Daoy (cell line): ENCODE measurements around the gene TRMT61A. TPM values are rescaled to one million over a fixed set of nuclear protein-coding genes. Genes with fewer than 3 reads are reported as not detected.
A peak's percentile ranks its signal among the peaks of the same experiment; 100 is the strongest.

Experiments used
- DNase-seq: peaks from one replicate; pipeline ENCODE4 v3.0.0-alpha.2; 2015; ENCODE audit warnings: low read depth
- total RNA-seq: library from RNA; depleted of rRNA; stranded (reverse); fragments of >200 nt; shearing (Covaris generic); gene quantifications from 2 replicates; pipeline ENCODE4 v1.2.3, GENCODE V29; 2014

The TRMT61A gene
- total RNA-seq, 1 experiment from 2014 or later = 36.8 TPM

DNA sequence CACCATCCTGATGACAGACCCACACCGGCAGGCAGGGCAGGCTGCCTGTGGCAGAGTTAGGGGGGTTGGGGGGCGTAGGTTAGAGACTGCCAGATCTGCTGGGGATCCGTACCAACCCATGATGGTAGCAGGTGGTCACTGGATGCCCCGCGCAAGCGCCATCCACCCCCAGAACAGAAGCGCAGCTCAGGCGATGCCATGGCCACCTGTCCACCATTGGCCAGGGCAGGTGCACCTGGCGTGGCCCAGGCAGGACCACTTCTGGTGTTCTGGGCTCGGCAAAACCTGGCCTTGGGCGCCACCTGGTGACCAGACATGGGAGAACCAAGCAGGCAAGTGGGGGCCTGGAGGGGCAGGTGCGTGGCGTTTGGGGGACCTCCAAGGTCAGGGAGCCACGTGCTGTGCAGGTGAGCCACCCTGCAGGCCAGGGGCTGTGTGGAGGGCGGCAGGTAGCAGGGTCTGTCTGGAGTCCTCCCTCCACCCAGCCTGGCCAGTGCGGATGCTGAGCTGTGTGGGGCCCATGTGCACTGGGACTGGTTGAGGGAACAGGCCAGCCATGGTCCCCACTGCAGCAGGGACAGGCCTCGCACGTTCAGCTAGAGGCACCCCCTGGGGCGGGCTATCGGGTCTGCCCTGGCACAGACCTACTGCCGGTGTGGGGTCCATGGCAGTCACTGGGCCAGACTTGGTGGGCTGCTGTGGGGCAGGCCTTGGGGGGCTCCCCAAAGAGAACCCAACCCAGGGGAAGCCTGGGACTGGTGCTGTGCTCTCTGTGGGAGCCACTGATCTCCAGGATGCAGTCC, 17.9 kb downstream of the TRMT61A start:
- peak; percentile 74 for DNase-seq

DNA sequence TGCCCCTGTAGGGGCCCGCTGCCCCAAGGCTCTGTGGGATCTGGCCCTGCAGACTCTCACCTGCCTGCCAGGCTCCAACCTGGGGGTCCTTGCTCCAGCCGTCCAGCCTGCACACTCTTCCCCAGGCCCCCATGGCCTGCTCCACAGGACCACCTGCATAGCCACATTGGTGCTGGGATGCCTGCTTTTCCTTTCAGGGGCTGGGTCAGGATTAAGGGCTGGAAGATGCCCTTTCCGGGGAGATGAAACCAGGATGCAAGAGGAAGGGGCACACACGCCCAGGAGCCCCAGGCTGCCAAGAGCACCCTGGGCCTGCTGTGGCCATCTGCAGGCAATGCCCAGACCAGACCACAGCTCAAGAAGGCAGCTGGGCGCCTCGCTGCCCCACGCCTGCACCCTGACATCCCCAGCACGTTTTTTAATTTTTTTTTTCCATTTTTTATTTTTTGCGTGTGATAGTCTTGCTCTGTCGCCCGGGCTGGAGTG, 18.5 kb downstream of the TRMT61A start:
- no peak for DNase-seq

DNA sequence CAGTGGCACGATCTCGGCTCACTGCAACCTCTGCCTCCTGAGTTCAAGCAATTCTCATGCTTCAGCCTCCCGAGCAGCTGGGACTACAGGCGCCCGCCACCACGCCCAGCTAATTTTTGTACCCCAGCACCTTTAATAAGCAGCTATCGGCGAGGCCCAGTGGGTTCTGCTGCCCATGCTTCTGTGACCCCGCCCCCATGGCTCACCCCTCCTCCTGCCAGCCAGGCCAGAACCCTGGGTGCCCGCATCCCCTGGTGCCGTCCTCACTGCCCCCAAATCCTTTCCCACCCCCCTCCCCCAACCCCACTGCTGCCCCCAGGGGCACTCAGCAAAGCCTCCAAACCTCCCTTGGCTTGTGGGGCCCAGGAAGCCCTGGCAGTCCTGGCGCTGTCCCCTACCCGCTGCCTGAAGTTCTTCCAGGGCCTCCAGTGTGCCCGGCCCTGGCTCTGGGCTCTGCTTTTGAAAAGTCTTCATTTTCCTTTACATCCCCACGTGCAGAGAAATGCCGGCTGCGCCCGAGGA, 19.0 kb downstream of the TRMT61A start:
- DNase-seq = no peak

DNA sequence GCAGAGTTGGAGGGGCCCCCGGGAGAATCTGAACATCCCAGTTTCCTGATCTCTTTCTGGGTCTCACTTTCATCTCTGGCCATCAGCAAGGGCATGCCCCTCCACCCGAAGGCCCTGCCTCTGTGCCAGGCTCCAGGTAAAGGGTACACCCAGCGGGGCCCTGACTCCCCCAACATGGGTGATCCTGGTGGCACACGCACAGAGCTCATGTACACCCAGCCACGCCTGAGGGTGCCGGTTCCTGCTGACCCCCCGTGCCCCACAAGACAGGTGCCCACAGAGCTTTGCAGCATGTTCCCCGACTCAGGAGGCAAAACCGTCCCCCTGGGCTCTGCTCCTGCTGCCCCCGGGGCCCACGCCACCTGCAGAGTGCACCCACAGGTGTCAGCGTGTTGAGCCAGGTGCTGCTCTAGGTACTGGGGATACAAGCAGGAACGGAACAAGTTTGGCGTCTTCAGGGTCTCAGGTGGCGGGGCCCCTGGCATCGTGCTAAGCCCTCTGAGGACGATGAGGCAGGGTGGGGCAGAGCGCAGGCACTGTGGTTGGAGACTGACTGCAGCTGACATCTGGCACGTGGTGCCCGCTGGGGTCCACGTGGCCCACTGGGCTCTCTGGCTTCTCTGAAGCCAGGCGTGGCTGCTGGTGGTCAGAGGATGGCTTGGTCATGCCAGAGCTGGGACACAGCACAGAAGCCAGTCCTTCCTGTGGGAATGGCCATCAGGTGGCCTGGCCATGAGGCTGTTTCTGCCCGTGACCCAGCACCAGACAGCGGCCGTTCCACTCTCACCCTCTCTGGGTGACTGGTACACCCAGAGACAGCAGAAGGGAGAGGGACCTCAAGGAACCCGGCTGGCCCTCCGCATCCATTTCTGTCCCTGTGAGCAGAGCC, 19.7 kb downstream of the TRMT61A start:
- DNase-seq = no peak

DNA sequence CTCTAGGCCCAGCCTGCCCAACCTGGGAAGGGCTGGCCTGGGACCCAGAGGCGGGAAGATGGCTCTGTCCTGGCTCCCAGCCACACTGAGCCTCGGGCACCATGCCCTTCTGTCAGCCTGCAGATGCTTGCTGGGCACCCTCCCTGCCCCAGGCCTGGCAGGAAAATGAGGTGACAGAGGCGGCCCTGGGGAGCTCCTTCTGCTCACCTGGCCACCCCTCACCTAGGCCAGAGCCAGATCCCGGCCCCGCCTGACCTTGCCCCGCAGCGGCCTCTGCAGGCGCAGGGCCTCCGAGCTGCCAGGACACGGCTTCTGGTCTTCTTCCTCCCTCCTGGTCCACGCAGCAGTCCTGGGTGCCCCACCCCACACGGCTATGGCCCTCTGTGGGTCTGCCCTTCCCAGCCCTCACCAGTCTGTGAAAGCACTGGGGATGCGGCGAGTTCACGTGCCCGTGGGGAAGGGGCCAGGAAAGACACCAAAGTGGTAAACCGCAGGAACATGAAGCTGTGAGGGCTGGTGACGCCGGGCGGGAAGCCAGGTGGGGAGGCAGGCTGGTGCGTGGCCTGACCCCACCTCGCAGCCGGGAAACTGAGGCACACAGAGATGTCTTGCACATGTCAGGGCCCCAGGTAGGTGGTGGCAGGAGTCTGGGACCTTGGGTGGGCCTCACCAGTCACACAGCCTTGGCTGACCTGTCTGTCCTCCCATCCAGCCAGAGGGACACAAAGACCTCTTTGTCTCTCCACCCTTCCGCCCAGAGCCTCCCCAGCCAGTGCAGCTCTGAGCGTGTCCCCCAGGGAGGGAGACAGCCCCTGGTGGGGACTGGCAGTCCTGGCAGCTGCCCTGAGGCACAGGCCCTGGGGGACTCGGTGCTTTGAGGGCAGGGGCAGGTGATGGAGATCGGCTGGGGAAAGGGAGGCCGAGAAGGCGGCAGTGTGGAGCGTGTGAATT, 20.6 kb downstream of the TRMT61A start:
- peak; percentile 10 for DNase-seq

- DNase-seq = peak; percentile 16
These were observed 21.7 kb downstream of the TRMT61A start for GRCh38 chr14:103550451-103551337.

DNA sequence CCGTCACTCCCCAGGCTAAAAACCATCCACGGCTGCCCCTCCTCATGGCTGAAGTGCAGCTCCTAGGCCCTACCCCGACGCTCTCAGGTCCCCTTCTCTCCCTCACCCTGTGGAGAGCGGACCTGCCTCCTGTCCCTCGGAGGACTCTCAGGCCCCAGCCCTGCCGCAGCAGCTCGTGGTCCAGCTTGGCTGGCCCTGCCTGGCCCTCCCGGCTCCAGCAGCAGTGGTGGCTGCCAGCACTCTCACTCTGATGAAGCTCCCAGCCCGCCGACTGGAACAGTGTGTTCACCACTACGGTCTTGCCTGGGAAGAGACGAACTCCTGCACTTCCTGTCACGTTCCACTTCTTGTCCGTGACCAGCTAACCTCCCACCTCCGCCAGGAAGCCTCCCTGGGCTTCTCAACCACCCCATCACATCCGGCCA, 22.4 kb downstream of the TRMT61A start:
- peak; percentile 11 for DNase-seq

DNA sequence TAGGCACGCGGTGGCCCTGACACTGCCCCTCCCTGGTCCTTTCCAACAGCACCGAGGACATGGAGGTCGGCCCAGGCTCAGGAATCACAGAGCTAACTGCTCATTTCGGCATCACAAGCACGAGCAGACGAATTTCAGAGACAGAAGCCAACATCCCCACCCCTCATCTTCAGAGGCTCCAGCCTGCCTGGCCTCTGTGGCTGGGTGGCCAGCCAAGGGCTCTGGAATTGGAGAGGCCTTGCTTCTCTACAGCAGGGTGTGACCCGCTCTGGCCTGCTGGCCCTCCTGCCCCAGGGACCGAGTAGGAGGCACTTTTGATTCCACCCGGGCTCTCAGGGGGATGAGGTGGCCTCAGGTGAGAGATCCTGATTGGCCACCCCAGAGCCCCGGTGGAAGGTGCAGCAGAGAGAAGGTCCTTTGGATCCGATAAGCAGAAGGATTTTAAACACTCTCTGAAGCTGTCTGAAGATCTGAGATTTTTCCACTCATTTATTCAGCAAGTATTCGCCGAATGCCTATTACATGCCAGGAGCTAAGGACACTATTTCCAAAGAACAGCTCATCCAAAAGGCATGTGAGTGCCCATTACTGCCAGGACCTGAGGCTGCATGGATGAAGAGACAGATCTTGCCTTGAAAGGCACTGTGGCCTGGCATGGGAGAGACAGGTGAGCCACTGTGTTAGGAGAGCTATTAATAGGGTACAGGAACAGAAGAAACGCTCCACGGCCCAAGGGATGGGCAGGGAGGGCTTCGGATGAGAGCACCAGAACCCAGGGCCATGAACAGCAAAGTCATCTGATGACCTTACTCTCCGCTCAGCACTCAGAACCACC, 23.2 kb downstream of the TRMT61A start:
- DNase-seq = peak; percentile 36

DNA sequence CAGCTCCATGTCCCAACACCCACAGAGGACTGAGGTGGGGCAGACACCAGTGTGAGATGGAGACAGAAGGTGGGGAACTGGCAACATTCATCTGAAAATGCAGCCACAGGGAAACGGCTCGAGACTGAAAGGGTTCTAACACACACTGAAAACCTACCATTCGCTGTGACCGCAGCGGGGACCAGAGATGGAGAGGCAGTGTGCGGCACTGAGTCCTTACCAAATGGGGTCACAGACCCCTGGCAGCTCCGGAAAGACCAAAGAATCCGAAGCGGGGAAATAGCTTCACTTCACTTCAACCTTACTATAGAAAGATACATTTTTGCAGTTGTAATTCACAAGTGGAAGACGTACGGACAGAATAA, 23.8 kb downstream of the TRMT61A start:
- DNase-seq = no peak

DNA sequence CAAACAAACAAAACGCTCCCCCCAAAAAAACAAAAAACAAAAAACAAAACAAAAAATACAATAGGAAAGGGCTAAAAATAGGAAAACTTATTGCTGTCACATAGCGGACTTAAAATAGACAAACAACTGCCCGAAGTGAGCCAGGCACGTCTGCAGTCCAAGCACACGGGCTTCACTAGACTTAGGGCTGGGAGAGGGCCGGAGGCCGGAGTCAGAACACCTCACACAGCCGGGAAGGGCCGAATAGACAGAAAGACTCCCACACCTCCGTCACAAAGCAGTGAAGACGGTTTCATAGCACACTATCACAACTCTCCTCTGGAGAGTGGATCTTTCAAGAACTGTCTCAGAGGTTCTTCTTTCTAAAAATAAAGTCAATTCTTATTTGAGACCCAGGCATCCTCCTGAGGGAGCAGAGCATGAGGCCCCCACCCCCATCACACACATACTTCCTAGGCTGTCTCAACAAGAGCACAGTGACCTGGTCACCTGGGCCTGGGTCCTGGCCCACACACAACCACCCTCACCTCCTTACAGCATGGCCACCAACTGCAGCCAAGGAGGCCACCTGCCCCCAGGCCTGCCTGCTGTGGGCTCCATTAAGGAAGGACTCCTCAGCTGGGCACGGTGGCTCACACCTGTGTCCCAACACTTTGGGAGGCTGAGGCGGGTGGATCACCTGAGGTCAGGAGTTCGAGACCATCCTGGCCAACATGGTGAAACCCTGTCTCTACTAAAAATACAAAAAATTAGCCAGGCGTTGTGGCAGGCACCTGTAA, 26.8 kb downstream of the TRMT61A start:
- DNase-seq = no peak

DNA sequence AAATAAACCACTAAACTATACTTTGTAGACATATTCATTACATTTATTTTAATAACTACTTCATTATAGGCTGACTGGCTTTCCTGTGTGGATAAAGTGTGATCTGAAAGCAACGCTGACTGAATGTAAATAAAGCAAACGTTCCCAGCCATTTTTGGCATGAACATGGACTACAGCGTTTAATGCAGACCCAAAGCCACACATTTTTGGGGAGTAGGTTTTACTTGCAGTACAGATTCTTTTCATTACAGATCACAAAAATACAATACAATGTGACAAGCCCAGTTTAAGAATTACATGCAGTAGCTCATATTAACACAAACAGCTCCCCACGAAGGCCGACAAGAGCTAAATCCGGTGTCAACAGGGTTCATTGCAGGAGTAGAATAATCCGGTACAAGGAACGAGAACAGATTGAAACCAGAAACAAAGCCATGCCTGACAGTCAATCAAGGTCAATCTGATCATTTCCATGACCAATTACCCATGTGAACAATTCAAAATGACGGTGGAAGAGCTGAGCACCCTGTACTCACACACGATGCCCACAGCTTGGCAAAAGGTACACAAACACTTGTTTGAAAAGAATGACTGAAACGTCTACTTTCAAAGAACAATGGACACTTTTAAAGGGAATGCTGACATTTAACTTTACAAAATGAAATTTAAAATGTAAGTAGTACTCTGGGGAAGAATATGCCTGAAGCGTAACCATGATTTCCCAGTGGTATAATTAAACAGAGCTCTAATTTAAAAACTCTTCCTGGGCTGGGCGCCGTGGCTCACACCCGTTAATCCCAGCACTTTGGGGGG, 28.2 kb downstream of the TRMT61A start:
- no peak for DNase-seq

DNA sequence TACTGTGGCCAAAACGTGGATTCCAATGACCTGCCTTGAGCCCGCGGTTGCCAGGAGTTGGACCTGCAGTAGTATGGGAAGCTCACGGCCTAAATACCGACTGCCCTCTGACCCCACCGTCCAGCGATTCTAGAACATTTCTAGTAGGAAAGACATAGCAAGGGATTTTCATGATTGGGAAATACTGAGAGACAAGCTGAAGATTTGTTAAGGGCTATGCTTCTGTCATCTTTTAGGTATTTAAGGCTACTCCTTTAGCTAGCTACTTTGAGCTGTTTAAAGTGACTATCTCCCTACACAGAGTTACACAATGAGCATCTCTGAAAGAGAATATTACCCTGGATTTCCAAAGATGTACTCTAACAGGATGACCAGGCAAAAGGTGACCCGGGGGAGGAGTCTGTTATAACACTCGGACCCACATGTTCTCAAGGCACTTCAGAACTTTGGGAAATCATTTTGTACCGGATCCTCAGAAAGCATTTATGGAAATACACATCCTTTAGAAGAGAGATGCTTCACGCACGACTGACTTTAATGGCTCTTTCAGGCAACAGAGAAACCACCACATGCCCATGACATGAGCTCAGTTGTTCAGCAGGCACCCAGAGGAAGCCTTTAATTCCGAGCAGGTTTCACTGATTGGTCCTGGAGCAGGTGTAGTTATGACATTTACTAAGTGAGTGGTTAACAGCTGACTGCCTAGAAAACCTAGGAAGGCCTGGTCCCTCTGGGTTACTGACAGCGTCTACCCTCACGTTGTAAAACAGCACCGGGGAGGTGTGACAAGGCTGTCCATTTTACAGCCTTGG, 29.3 kb downstream of the TRMT61A start:
- DNase-seq = peak; percentile 87

GRCh38 chr14:103559766-103560165, 30.8 kb downstream of the TRMT61A start:
- DNase-seq = no peak

- no peak for DNase-seq
These were observed 31.7 kb downstream of the TRMT61A start for GRCh38 chr14:103560691-103561090.

- DNase-seq = peak; percentile 64
These were observed 32.6 kb downstream of the TRMT61A start for GRCh38 chr14:103561381-103562178.

GRCh38 chr14:103562179-103562428, 33.1 kb downstream of the TRMT61A start:
- no peak for DNase-seq
